ENCODE results near the gene RNPS1.

GRCh38 chr16:2206780-2207433, 61.0 kb downstream of the RNPS1 start:
- TF ChIP-seq OTX1 (CRISPR knock-in tag; IDR thresholded peaks at IDR 0.05), result no peak
- TF ChIP-seq PHB2 (IDR thresholded peaks at IDR 0.05; ENCODE audit: low read depth), result no peak
- no peak for TF ChIP-seq RFX5 (IDR thresholded peaks at IDR 0.05; ENCODE audit: low read depth, low read length)
- TF ChIP-seq HINFP (tag; conservative IDR thresholded peaks at IDR 0.05; ENCODE audit: low read depth), result no peak
- TF ChIP-seq EP300 (IDR thresholded peaks at IDR 0.05; ENCODE audit: low read length), result no peak
- TF ChIP-seq KDM1A (IDR thresholded peaks at IDR 0.05), result no peak
- TF ChIP-seq CHD2 (IDR thresholded peaks at IDR 0.05; ENCODE audit: low read depth, low read length), result no peak
- TF ChIP-seq ZNF695 (CRISPR knock-in tag; IDR thresholded peaks at IDR 0.05), result no peak
- TF ChIP-seq FOXK2 (conservative IDR thresholded peaks at IDR 0.05 in 1 of 2, IDR thresholded peaks at IDR 0.05 in 1 of 2; ENCODE audit: low read depth in 2 of 2), result no peak
- TF ChIP-seq JUND (IDR thresholded peaks at IDR 0.05; ENCODE audit: borderline replicate concordance, low read depth, low read length), result no peak
- TF ChIP-seq JUND (tag; IDR thresholded peaks at IDR 0.05; ENCODE audit: borderline replicate concordance, low read depth, low read length), result no peak
- no peak for TF ChIP-seq POLR2A (conservative IDR thresholded peaks at IDR 0.05)
- TF ChIP-seq MYC (IDR thresholded peaks at IDR 0.05; ENCODE audit: low read depth, low read length), result no peak
- TF ChIP-seq MYC (CRISPR knock-in tag; IDR thresholded peaks at IDR 0.05; ENCODE audit: borderline replicate concordance, low read depth), result no peak

Measured in K562 (cell line).